Measurements from ENCODE around the gene SH3D19.
"Not testable (repeated sequence)": the region's sequence is repeated elsewhere in the genome, so short reads cannot be mapped to it uniquely, and the experiment has no call there.

Gene SH3D19

GRCh38 chr4:151276787-151277562, 48.4 kb downstream of the SH3D19 start, which contains the start of gene PRSS48:
TSS of gene PRSS48 (plus strand) at chr4:151277161. CDS start at chr4:151277173, 12 bp downstream.
- FAIRE-seq (no peak), DNase-seq (ENCODE audit: insufficient read length, low spot score) (no peak)

GRCh38 chr4:151268905-151269304, 56.5 kb downstream of the SH3D19 start:
- FAIRE-seq = not testable (repeated sequence)

More at GRCh38 chr4:151276787-151277562, 48.4 kb downstream of the SH3D19 start, which contains the start of gene PRSS48:
- TF ChIP-seq CTCF (IDR thresholded peaks at IDR 0.05; ENCODE audit: insufficient read depth, missing control alignments) = peak; percentile 64

GRCh38 chr4:151267822-151268535, 57.4 kb downstream of the SH3D19 start:
- TF ChIP-seq CTCF (IDR thresholded peaks at IDR 0.05; ENCODE audit: insufficient read depth, missing control alignments) = no peak
- no peak for FAIRE-seq
- DNase-seq (ENCODE audit: insufficient read length, low spot score) = no peak

More at GRCh38 chr4:151268905-151269304, 56.5 kb downstream of the SH3D19 start:
- DNase-seq (ENCODE audit: insufficient read length, low spot score) = not testable (repeated sequence)

- DNase-seq (ENCODE audit: insufficient read length, low spot score) = no peak
- FAIRE-seq = no peak
- no peak for TF ChIP-seq CTCF (IDR thresholded peaks at IDR 0.05; ENCODE audit: insufficient read depth, missing control alignments)
Observed at GRCh38 chr4:151267104-151267503, 58.3 kb downstream of the SH3D19 start.

- FAIRE-seq = no peak
- DNase-seq (ENCODE audit: insufficient read length, low spot score) = no peak
- no peak for TF ChIP-seq CTCF (IDR thresholded peaks at IDR 0.05; ENCODE audit: insufficient read depth, missing control alignments)
Observed at GRCh38 chr4:151266497-151266896, 58.9 kb downstream of the SH3D19 start.

- FAIRE-seq (no peak), DNase-seq (ENCODE audit: insufficient read length, low spot score) (no peak)
- TF ChIP-seq CTCF (IDR thresholded peaks at IDR 0.05; ENCODE audit: insufficient read depth, missing control alignments) = no peak
Observed at GRCh38 chr4:151263455-151263854, 62.0 kb downstream of the SH3D19 start.

GRCh38 chr4:151260526-151260925, 64.9 kb downstream of the SH3D19 start:
- DNase-seq (ENCODE audit: insufficient read length, low spot score) = no peak

More at GRCh38 chr4:151260526-151260925, 64.9 kb downstream of the SH3D19 start:
- no peak for FAIRE-seq
- no peak for TF ChIP-seq CTCF (IDR thresholded peaks at IDR 0.05; ENCODE audit: insufficient read depth, missing control alignments)

Data from D721Med (cell line).